NCI-H2081 treated with DMSO at 0.1 percent for 48 hours (cell line): ENCODE results near the gene IL4R.

Source experiments
- DNase-seq: peaks from one replicate; lab custom pipeline; 2025; lab: John Stamatoyannopoulos, UW

IL4R gene

DNA sequence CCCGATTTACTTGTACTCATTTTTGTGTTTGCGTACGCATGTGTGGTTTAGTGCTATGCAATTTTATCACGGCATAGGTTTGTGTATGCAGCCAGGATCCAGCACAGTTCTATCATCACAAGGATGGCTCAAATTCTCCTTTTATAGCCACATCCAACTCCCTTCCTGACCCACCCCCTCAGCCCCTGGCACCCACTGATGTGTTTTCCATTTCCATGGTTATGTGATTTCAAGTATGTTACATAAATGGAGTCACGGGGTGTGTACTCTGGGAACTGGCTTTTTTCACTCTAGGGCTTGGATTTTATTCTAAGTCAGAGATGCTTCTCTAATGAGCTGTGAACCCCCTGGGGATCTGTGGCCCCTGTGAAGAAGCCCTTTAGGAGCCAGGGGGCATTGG lies 16.8 kb downstream of the IL4R start:
- no peak for DNase-seq

DNA sequence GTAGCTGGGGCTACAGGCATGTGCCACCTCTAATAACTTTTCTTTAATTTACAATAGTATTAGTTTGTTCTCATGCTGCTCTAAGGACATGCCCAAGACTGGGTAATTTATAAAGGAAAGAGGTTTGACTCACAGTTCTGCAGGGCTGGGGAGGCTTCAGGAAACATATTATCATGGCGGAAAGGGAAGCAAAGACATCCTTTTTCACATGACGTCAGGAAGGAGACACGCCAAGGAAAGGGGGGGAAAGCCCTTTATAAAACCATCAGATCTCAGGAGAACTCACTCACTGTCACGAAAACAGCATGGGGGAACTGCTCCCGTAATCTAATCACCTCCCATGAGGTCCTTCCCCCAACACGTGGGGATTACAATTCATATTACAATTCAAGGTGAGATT lies 18.3 kb downstream of the IL4R start:
- no peak for DNase-seq

DNA sequence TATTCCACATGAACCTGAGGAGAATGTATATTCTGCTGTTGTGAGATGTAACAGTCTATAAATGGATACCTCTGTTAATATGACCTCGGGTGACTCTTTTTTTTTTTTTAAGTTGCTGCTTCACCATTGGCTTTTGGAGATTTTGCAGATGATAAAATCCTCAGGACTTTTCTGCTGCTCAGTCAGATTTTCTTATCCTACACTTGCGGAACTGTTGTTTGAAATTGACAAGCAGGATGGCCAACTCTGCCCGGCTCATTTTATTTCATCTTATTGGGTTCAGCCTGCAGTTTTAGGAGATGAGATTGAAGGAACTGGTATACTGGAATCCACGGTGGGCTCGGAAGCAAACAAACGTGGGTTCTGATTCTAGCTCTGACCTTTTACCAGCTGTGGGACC lies 19.3 kb downstream of the IL4R start:
- no peak for DNase-seq

DNA sequence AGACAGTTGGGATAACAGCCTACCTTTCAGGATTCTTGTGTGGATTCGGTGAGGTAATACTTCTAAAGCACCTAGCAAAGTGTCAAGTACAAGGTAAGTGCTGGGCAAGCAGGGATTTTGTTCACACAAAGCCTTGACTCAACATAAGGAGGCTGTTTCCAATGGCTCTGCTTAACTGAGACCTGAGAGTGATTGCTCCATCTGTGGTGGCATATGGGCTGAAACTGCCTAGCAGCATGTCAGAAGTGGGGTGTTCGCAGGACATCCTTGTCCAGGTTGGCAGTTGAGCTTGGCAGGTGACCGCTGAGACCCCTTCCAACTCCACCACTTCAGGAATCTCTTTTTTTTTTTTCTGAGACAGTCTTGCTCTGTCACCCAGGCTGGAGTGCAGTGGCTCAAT lies 19.8 kb downstream of the IL4R start:
- DNase-seq: no peak

DNA sequence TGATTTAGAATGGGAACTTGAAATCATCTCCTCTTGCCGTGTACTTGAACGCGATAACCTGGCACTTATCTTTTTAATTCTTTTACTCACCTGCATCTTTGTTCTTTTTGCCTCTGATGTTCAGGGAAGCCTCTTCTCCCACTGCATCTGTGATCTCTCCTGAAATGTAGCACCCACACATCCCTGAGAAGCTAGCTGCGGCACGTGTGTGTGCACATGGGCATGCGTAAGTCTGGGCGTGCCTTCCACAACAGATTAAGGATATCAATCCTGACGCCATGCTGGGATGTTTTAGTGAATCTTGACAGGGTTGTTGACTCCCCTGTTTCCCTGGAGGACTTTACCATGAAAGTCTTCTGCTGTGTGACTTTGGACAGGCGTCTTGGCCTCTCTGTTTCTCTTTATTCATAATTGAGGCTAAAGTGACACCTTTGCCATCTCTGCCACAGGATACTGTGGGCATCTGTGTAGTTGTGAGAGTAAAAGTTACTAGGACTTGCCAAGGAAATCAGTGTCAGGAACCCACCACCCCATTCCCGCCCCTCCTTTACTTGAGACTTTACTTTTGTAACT lies 20.5 kb downstream of the IL4R start:
- no peak for DNase-seq

DNA sequence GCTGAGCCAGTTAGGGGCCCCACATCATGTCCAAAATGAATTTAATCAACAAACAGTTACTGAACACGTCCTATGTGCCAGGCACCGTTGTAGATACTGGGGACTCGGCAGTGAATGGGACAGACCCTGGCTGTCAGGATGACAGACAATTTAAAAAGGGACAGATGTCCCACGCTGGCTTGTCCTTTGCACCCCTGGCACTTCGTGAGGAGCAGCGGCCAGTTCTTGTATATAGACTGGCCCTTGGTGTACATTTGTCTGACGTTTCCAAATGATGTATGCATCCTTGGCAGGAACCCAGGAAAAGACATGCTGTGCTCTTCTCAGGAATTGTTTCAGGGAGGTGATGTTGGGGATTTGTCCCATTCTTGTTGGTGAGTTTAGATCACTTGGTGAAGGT lies 21.1 kb downstream of the IL4R start:
- DNase-seq: no peak

DNA sequence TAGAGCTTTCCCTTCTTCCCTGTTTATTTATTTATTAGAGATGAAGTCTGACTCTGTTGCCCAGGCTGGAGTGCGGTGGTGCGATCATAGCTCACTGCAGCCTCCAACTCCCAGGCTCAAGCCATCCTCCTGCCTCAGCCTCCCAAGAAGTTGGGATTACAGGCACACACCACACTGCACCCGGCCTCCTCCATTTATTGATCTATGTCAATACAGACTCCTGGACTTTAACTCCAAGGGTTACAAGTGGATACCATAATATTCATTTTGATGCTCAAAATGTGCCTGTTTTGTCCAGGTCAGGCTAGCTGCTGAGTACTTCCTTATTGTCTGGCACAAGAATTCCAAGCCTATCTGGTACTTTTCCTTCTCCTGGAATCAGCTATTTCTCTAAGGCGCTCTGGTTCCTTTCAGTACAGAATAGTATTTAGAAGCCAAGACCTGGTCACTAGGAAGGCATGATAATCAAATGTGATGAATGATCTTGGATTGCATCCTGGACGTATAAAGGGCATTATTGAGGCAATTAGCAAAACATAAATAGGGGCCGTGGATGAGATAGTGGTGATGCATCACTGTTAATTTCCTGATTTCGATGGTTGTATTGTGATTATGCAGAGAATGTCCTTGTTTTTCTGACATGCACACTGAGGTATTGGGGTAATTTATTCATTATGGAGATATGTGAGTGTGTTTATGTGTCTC lies 21.7 kb downstream of the IL4R start:
- no peak for DNase-seq

DNA sequence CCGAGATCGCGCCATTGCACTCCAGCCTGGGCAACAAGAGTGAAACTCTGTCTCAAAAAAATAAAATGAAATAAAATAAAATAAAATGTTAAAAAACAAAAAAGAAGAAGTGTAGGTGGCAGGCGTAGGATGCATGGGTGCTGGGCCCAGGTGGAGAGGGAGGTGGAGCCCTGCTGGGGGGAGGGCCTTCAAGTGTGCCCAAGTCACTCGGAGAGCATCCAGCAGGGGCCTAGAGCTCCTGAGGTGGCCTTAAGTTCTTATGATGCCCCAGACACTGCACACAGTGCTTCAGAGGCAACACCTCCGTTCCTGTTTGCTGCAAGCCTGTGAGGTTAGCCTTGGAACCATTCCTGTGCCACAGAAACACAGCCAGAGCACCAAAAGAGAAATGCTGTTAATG lies 23.2 kb downstream of the IL4R start:
- no peak for DNase-seq

DNA sequence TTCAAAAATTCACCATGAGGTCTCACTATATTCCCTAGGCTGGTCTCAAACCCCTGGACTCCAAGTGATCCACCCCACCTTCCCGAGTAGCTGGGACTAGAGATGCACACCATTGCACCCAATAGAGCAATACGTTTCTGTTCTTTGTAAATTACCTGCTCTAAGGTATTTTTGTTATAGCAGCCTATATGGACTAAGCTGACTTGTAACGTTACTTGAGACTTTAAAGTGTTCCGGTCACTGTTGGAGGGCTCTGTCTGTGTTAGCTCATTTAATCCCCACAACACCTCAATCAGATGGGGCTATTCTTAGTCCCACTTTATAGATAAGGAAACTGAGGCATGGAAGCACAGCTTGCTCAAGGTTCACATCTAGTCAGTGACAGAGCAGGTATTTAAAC lies 25.4 kb downstream of the IL4R start:
- no peak for DNase-seq

DNA sequence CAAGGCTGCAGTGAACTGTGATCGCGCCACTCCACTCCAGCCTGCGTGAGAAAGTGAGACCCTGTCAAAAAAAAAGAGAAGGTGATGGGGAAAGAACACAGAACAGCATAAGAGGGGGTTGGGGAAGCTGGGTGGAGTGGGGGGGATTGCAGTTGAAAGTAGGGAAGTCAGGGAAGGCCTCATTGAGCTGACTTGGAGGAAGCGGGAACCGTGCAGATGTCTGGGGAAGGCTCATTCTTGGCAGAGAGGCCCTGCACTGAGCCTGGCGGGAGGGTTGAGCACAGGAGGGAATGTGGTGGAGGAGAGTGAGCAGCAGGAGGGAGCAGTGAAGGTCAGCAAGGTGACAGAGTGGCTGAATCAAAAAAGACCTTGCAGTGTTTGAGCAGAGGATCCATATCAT lies 26.9 kb downstream of the IL4R start:
- DNase-seq: no peak

DNA sequence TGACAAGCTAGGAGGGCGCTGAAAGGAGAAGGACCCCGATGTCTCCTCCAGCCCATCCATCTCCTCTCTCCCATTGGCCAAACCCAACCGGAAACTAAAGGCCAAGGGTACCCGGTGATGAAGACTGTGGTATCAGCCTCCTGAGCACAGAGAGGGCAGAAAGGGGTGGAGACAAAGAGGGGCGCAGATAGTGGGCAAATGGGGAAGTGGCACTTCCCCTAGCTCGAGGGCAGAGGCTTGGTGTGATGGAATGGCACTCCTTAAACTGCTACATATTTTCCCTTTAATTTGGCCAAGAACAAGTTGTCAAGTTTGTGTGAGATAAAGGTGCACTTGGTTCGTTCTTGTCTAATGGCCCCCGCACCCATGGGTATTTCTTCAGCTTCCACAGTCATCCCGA lies 27.8 kb downstream of the IL4R start:
- no peak for DNase-seq

DNA sequence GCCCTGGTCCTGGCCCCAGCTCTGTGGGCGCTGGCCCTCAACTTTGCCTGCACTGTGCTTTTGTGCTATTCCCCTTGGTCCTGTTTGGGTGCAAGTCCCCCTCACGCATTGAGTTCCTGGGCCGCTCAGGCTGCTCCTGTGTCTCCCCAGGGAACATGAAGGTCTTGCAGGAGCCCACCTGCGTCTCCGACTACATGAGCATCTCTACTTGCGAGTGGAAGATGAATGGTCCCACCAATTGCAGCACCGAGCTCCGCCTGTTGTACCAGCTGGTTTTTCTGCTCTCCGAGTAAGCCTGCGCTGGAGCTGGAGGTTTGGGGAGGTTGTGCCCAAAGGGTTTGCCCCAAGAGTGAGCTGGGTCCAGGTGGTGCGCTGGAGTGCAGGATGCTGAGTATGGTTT lies 28.2 kb downstream of the IL4R start:
- DNase-seq: no peak

DNA sequence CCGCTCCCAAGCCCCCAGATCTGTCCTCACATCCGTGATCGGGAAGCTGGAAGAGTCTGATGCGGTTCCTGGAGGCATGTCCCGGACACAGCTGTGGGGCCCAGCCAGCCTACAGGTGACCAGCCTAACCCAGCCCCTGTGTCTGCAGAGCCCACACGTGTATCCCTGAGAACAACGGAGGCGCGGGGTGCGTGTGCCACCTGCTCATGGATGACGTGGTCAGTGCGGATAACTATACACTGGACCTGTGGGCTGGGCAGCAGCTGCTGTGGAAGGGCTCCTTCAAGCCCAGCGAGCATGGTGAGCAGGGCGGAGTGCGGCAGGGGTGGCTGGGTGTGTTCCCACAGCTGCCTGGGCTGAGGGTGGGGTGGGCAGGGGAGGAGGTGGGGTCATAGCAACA lies 30.9 kb downstream of the IL4R start:
- no peak for DNase-seq

DNA sequence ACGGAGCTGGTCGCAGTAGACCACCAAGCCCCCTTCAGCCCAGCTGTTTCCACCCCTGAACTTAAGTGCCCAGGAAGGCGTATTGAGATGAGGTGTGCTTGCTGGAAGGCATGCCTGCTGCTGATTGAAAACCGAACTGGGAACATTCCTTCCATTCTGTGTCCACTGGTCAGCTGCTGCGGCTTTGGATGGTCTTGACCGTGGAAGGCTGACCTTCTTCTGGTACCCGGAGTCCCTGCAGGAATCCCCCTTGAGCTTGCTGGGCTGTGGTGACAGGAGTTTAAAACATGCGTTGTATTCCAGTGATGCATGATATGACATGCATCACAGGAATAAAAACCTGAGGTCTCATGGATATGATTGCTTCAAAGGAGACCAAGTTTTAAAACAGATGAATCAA lies 31.4 kb downstream of the IL4R start:
- no peak for DNase-seq

DNA sequence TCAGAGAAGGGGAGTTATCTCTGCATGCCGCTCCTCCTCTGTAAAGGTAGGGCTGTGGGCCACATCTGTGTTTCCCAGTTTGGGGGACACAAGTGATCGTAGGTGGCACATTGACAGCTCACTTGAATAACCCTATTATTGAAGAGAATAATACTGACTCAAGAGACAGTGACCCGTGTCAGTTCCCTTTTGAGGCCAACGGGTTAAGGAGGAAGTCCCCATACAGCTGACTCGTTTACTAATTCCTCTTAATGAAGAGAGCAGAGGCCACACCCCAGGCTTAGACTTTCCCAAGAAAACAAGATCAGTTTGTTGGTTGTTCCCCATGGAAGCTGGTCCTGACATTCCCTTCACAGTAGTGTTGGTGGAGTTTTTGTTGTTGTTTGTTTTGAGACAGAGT lies 33.0 kb downstream of the IL4R start:
- DNase-seq: no peak

DNA sequence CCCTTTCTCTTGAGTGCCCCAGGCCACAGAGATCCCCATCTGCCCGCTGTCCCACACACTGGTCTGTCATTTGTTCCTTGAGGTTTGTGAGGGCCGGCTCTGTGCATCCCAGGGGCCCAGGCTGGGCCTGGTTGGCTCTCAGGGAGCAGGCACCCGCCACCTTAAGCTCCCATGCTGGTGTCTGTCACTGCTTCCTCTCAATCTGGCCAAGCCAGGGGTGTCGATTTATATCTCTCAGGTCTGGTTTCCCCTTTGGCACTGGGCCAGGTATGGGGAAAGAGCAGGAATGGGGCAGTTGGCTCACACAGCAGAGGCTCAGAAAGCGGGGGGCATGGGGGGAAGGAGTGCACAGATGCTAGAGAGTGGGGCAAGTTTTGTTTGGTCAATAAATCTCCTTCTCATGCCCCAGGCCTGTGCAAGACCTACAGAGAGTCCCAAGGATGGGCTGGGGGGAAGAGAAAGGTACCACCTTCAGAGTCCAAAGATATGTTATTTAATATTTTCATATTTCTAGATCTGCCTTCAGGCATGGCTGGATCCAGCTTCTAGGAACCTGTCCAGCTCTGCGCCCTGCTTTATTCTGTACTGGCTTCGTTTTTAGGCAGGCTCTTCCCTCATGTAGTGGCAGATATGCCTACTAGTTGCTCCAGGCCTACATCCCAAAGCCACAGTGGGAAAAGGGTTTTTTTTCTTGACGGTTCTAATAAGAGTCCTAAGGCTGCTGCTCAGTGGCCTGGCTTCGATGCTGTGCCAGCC lies 34.3 kb downstream of the IL4R start:
- DNase-seq: no peak

DNA sequence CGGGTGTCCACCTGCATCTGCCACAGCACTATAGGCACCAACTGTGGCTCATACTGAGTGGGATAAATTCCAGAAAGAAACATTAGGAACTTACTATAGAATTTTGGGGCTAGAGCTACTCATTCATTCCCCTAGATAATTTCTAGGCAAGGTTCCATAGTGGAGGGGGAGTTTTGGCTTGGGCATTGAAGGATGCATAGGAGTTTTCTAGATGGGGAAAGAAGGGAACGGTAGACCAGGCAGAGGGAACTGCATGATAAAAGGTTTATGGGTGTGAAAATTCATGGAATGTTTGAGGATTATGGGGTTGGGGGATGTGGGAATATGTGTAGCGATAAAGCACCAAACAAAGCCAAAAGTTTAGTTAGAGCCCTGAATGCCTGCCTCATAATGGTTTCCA lies 35.5 kb downstream of the IL4R start:
- DNase-seq: no peak

DNA sequence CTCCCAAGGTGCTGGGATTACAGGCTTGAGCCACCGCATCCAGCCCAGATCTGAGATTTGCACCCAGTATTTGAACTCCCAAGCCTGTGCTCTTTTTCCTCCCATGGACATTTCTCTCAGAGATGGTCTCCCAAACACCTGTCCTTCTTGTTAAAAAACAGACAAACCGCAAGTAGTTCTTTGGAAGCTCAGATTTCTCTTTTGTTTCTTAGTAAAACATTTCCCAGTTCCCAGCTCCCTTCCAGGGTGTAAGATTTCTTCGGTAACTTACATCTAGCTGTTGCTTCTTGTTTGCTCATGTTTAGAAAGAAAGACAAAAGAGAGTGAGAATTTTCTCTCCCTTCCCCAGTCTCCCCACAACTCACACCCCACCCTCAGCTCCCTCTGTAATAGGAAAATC lies 36.2 kb downstream of the IL4R start:
- DNase-seq: no peak

DNA sequence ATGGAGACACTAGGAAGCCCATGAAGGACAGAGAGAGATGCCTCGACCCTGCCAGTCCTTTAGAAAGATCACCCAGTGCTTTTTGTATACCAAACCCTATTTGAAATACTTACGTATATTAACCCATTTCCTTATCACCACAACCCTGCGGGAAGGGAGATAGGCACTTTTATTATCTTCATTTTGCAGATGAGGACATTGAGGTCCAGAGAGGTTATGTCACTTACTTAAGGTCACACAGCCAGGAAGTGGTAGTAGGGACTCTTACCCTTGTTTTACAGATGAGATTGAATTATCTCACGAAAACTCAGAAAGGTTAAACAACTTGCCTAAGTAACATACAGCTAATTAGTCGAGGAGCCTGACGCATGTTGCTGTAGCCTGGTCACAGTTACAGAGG lies 38.2 kb downstream of the IL4R start:
- DNase-seq: no peak

DNA sequence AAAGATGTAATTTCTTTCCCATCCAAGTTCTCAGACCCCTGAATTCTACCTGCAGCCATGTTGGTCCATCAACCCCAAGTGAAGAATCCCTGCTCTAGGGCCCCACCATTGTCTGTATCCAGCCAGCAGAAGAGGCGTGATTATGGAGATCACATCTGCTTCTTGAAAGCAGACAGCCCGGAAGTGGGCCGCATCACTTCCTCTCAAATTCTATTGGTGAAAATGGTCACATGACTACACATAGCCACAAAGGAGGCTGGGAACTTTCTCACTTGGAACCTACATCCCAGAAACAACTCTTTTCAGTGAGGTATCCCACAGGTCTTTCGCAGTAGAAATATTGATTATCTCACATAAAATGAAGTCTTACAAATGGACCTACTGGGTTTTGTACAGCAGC lies 40.1 kb downstream of the IL4R start:
- DNase-seq: no peak

DNA sequence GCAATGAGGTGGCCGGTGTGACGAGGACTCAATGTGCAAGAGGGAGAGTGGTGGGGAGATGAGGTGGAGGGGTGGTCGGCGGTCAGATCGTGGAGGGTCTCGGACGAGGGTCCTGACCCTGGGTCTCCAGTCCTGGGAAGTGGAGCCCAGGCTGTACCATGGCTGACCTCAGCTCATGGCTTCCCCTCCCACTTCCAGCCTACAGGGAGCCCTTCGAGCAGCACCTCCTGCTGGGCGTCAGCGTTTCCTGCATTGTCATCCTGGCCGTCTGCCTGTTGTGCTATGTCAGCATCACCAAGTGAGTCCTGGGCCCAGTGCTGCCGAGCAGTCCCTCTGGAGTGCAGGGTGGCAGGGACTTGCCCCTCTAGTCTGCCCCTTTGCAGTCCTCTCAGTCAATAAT lies 41.8 kb downstream of the IL4R start:
- no peak for DNase-seq

DNA sequence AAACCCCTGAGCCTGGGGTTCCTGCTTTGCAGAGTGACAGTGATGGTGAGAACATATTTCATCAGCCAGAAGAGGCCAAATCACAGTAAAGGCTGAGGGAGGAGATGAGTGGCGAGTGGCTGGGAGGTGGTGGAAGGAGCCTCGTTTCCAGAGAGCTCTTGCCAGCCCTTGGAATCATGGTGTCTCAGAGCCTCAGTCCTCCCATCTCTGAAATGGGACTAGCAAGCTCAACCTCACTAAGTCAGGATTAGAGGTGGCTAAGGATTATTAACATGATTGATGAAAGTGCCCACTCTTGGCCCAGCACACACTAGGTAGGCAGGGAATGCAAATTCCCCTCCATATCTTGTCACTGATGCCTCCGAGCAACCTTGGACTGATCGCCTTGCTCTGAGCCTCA lies 43.0 kb downstream of the IL4R start:
- no peak for DNase-seq

DNA sequence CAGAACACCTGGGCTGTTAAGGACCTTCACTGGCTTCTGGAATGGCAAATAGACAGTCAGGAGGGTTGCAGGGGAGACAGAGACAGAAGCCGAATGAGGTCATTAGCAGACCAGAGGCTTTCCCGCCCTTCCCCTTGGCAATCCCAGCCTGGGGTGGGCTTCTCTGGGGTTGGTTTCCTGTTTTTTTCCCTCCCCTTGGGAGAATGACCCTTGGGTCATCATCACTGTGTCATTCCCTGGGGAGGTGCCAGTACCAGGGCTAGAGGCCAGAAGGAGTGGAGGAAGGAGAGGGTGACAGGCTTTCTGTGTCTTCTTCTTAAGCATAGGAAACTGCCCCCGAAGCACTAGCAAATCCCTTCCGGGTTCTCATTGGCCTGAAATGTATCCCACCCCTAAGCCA lies 45.3 kb downstream of the IL4R start:
- no peak for DNase-seq

DNA sequence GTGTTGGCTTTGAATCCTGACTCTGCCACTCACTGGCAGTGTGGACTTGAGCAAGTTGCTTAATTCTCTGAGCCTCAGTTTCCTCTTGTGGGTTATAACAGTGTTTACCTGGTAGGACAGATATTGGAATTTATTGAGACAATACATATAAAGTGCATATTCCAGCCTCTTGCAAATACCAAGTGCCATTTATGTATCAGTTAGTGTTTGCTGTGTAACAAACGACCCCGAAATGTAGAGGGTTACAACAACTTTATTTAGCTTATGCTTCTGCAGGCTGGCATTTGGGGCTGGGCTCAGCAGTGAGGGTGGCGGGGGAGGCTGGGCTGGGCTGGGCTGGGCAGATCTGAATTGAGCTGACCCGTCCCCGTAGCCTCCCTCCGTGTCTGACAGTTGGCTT lies 45.8 kb downstream of the IL4R start:
- DNase-seq: no peak
